Fibroblast of pulmonary artery (primary cell): ENCODE results near the gene C17orf107.

Experiments used
- DNase-seq: peaks from one replicate; pipeline ENCODE4 v3.0.0-alpha.2; 2010; ENCODE audit warnings: low read depth
- H3K4me3 ChIP-seq: replicated peaks from 2 replicates; pipeline ENCODE4 v1.5.1; 2011; ENCODE audit warnings: low read depth, mild to moderate bottlenecking, control low read depth, low read length, moderate library complexity
- CTCF ChIP-seq: IDR thresholded peaks from 2 replicates; pipeline ENCODE4 v1.5.1; 2011; ENCODE audit warnings: mild to moderate bottlenecking, control low read depth, low read length, inconsistent platforms; ENCODE audit errors: missing control alignments

C17orf107 gene

GRCh38 chr17:4951486-4951885 is 52.1 kb downstream of the C17orf107 start:
- DNase-seq, result no peak
- H3K4me3 ChIP-seq, result no peak overlapping the region
- TF ChIP-seq CTCF, result no peak
